ENCODE data around the gene ANXA5.

- no peak for TF ChIP-seq EZH2 (IDR thresholded peaks at IDR 0.05; ENCODE audit: borderline replicate concordance, insufficient read depth, low read depth, low read length, poor library complexity, severe bottlenecking)
- TF ChIP-seq, protein P1, sequence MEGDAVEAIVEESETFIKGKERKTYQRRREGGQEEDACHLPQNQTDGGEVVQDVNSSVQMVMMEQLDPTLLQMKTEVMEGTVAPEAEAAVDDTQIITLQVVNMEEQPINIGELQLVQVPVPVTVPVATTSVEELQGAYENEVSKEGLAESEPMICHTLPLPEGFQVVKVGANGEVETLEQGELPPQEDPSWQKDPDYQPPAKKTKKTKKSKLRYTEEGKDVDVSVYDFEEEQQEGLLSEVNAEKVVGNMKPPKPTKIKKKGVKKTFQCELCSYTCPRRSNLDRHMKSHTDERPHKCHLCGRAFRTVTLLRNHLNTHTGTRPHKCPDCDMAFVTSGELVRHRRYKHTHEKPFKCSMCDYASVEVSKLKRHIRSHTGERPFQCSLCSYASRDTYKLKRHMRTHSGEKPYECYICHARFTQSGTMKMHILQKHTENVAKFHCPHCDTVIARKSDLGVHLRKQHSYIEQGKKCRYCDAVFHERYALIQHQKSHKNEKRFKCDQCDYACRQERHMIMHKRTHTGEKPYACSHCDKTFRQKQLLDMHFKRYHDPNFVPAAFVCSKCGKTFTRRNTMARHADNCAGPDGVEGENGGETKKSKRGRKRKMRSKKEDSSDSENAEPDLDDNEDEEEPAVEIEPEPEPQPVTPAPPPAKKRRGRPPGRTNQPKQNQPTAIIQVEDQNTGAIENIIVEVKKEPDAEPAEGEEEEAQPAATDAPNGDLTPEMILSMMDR (IDR thresholded peaks at IDR 0.05) = no peak
Observed at GRCh38 chr4:121693886-121694285, 2.9 kb downstream of the ANXA5 start.
